ENCODE measurements around the gene SOCS6.

SOCS6 gene

GRCh38 chr18:70335892-70336726 is 47.3 kb downstream of the SOCS6 start:
- H3K9ac ChIP-seq (ENCODE audit: low read depth, low read length), result no peak overlapping the region
- no peaks in the 10 kb centered on the region for H3K27me3 ChIP-seq (ENCODE audit: insufficient read depth, low read length, poor library complexity)

GRCh38 chr18:70337139-70337972 is 48.5 kb downstream of the SOCS6 start:
- DNase-seq, result no peak
- no peak for TF ChIP-seq EZH2 (IDR thresholded peaks at IDR 0.05; ENCODE audit: borderline replicate concordance, low read depth, low read length, severe bottlenecking)
- TF ChIP-seq, protein P1, sequence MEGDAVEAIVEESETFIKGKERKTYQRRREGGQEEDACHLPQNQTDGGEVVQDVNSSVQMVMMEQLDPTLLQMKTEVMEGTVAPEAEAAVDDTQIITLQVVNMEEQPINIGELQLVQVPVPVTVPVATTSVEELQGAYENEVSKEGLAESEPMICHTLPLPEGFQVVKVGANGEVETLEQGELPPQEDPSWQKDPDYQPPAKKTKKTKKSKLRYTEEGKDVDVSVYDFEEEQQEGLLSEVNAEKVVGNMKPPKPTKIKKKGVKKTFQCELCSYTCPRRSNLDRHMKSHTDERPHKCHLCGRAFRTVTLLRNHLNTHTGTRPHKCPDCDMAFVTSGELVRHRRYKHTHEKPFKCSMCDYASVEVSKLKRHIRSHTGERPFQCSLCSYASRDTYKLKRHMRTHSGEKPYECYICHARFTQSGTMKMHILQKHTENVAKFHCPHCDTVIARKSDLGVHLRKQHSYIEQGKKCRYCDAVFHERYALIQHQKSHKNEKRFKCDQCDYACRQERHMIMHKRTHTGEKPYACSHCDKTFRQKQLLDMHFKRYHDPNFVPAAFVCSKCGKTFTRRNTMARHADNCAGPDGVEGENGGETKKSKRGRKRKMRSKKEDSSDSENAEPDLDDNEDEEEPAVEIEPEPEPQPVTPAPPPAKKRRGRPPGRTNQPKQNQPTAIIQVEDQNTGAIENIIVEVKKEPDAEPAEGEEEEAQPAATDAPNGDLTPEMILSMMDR (IDR thresholded peaks at IDR 0.05; ENCODE audit: borderline replicate concordance, extremely low read depth, low read length, poor library complexity, severe bottlenecking), result no peak
- Histone ChIP-seq H3K27me3 (ENCODE audit: insufficient read depth, low read length, poor library complexity) (no peaks in the 10 kb centered on the region), H3K9me3 (ENCODE audit: insufficient read depth, low read length, severe bottlenecking) (peaks cover 4% of the 10 kb centered on the region), H3K4me2 (ENCODE audit: insufficient read depth, low read length) (no peak overlapping the region), H3K79me2 (ENCODE audit: insufficient read depth, low read length) (no peaks in the 10 kb centered on the region), H3K36me3 (ENCODE audit: insufficient read depth, low read length) (no peaks in the 10 kb centered on the region), H3K4me3 (ENCODE audit: low read depth in 1 of 2, low read length in 2 of 2) (no peak overlapping the region), H4K20me1 (ENCODE audit: insufficient read depth, low read length) (no peaks in the 10 kb centered on the region), H3K9ac (ENCODE audit: low read depth, low read length) (no peak overlapping the region), H3K4me1 (ENCODE audit: insufficient read depth, low read length) (no peaks in the 10 kb centered on the region), H2AFZ (ENCODE audit: low read depth, low read length) (no peak overlapping the region), H3K27ac (ENCODE audit: low read length) (no peak overlapping the region)
- no peak for ATAC-seq (ENCODE audit: insufficient read depth, low read depth)

More at GRCh38 chr18:70335892-70336726, 47.3 kb downstream of the SOCS6 start:
- Histone ChIP-seq H4K20me1 (ENCODE audit: insufficient read depth, low read length) (no peaks in the 10 kb centered on the region), H3K4me2 (ENCODE audit: insufficient read depth, low read length) (no peak overlapping the region), H2AFZ (ENCODE audit: low read depth, low read length) (no peak overlapping the region), H3K9me3 (ENCODE audit: insufficient read depth, low read length, severe bottlenecking) (peaks cover 4% of the 10 kb centered on the region), H3K36me3 (ENCODE audit: insufficient read depth, low read length) (no peaks in the 10 kb centered on the region), H3K79me2 (ENCODE audit: insufficient read depth, low read length) (no peaks in the 10 kb centered on the region), H3K4me3 (ENCODE audit: low read depth in 1 of 2, low read length in 2 of 2) (no peak overlapping the region), H3K4me1 (ENCODE audit: insufficient read depth, low read length) (no peaks in the 10 kb centered on the region), H3K27ac (ENCODE audit: low read length) (no peak overlapping the region)
- DNase-seq (no peak), ATAC-seq (ENCODE audit: insufficient read depth, low read depth) (no peak)
- TF ChIP-seq, protein P1 (IDR thresholded peaks at IDR 0.05; ENCODE audit: borderline replicate concordance, extremely low read depth, low read length, poor library complexity, severe bottlenecking), result no peak
- TF ChIP-seq EZH2 (IDR thresholded peaks at IDR 0.05; ENCODE audit: borderline replicate concordance, low read depth, low read length, severe bottlenecking), result no peak

GRCh38 chr18:70338890-70339289 is 50.0 kb downstream of the SOCS6 start:
- Histone ChIP-seq H3K27me3 (ENCODE audit: insufficient read depth, low read length, poor library complexity) (no peaks in the 10 kb centered on the region), H3K4me2 (ENCODE audit: insufficient read depth, low read length) (no peak overlapping the region), H2AFZ (ENCODE audit: low read depth, low read length) (no peak overlapping the region), H4K20me1 (ENCODE audit: insufficient read depth, low read length) (no peaks in the 10 kb centered on the region), H3K27ac (ENCODE audit: low read length) (no peak overlapping the region), H3K4me1 (ENCODE audit: insufficient read depth, low read length) (no peaks in the 10 kb centered on the region), H3K36me3 (ENCODE audit: insufficient read depth, low read length) (no peaks in the 10 kb centered on the region), H3K9ac (ENCODE audit: low read depth, low read length) (no peak overlapping the region), H3K4me3 (ENCODE audit: low read depth in 1 of 2, low read length in 2 of 2) (no peak overlapping the region), H3K9me3 (ENCODE audit: insufficient read depth, low read length, severe bottlenecking) (peaks cover 2% of the 10 kb centered on the region), H3K79me2 (ENCODE audit: insufficient read depth, low read length) (no peaks in the 10 kb centered on the region)
- DNase-seq (no peak), ATAC-seq (ENCODE audit: insufficient read depth, low read depth) (no peak)
- TF ChIP-seq, protein P1 (IDR thresholded peaks at IDR 0.05; ENCODE audit: borderline replicate concordance, extremely low read depth, low read length, poor library complexity, severe bottlenecking), result no peak
- no peak for TF ChIP-seq EZH2 (IDR thresholded peaks at IDR 0.05; ENCODE audit: borderline replicate concordance, low read depth, low read length, severe bottlenecking)

Data from DND-41 (cell line).